Suppressor macrophage treated with lipopolysaccharide for 4 hours (primary cell): ENCODE measurements around the gene MIGA1.
"Not testable (repeated sequence)": the region's sequence is repeated elsewhere in the genome, so short reads cannot be mapped to it uniquely, and the experiment has no call there.

Experiments
- DNase-seq: peaks from one replicate; pipeline ENCODE4 v3.0.0-alpha.2; 2020

Gene MIGA1

GRCh38 chr1:77797991-77798390 lies 18.5 kb downstream of the MIGA1 start:
- no peak for DNase-seq

GRCh38 chr1:77802026-77802425 lies 22.6 kb downstream of the MIGA1 start:
- DNase-seq = no peak

- DNase-seq = no peak
Observed at GRCh38 chr1:77803371-77803770, 23.9 kb downstream of the MIGA1 start.

- DNase-seq = not testable (repeated sequence)
Observed at GRCh38 chr1:77809787-77810462, 30.5 kb downstream of the MIGA1 start.

GRCh38 chr1:77811589-77811988 lies 32.1 kb downstream of the MIGA1 start:
- not testable (repeated sequence) for DNase-seq

- no peak for DNase-seq
Observed at GRCh38 chr1:77817368-77818209, 38.1 kb downstream of the MIGA1 start.

- DNase-seq = no peak
Observed at GRCh38 chr1:77820121-77820520, 40.7 kb downstream of the MIGA1 start.

GRCh38 chr1:77824079-77824478 lies 44.6 kb downstream of the MIGA1 start:
- DNase-seq = no peak

- no peak for DNase-seq
Observed at GRCh38 chr1:77824694-77825093, 45.2 kb downstream of the MIGA1 start.

- peak; percentile 73 for DNase-seq
Observed at GRCh38 chr1:77825131-77825709, 45.8 kb downstream of the MIGA1 start.

- not testable (repeated sequence) for DNase-seq
Observed at GRCh38 chr1:77826851-77827250, 47.4 kb downstream of the MIGA1 start.

- no peak for DNase-seq
Observed at GRCh38 chr1:77828098-77828497, 48.6 kb downstream of the MIGA1 start.

- DNase-seq = no peak
Observed at GRCh38 chr1:77829851-77830250, 50.4 kb downstream of the MIGA1 start.

- DNase-seq = no peak
Observed at GRCh38 chr1:77830946-77831345, 51.5 kb downstream of the MIGA1 start.

- DNase-seq = no peak
Observed at GRCh38 chr1:77831566-77831965, 52.1 kb downstream of the MIGA1 start.

GRCh38 chr1:77831976-77832711 lies 52.7 kb downstream of the MIGA1 start:
- no peak for DNase-seq

GRCh38 chr1:77832901-77833300 lies 53.5 kb downstream of the MIGA1 start:
- DNase-seq = no peak

GRCh38 chr1:77833521-77834100 lies 54.2 kb downstream of the MIGA1 start:
- DNase-seq = no peak

- DNase-seq = no peak
Observed at GRCh38 chr1:77834771-77835334, 55.4 kb downstream of the MIGA1 start.

GRCh38 chr1:77841574-77841973 lies 62.1 kb downstream of the MIGA1 start:
- DNase-seq = no peak

GRCh38 chr1:77845951-77846350 lies 66.5 kb downstream of the MIGA1 start:
- no peak for DNase-seq

- DNase-seq = no peak
Observed at GRCh38 chr1:77846966-77847365, 67.5 kb downstream of the MIGA1 start.
